ENCODE measurements around the gene AP1G1.
A peak's percentile ranks its signal among the peaks of the same experiment; 100 is the strongest.

The AP1G1 gene

DNA sequence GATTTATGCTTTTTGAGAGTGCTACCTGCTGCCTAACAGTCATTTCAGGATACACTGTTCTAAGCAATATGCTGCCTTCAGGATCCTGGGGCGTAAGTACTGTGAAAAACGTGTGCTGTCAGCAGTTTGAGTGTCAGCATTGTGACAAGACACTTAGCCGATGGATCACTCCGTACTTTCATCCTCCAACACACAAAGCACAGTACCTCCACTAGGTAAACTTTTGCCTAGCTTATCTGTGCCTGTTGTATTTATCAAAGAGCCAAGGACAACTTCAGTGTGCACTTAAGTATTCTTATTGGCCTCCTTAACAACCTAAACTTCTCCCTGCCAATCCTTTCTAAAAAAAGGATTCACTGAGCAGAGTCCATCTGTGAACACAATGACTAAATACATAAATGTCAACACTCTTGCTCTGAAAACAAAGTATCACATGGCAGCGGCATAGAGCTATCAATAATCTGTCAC lies 50.3 kb downstream of the AP1G1 start:
- no peak for DNase-seq (ENCODE audit: low read depth in 2 of 2, low spot score in 1 of 2)

DNA sequence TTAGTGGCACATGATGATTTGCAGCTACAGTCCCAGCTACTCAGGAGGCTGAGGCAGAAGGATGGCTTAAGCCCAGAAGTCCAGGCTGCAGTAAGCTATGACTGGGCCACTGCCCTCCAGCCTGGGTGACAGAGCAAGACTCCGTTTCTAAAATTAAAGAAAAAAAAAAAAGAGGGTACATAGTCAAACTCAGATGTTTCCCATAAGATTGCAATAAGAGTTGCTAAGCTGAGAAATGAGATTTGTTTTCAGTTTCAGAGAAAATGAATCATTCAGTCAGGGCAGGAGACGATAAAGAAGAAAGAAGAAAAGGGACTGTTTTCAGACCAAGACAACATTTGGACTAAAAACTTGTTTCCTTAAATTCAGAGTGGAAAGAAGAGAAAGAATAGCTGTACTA lies 54.0 kb downstream of the AP1G1 start:
- no peak for DNase-seq (ENCODE audit: low read depth in 2 of 2, low spot score in 1 of 2)

DNA sequence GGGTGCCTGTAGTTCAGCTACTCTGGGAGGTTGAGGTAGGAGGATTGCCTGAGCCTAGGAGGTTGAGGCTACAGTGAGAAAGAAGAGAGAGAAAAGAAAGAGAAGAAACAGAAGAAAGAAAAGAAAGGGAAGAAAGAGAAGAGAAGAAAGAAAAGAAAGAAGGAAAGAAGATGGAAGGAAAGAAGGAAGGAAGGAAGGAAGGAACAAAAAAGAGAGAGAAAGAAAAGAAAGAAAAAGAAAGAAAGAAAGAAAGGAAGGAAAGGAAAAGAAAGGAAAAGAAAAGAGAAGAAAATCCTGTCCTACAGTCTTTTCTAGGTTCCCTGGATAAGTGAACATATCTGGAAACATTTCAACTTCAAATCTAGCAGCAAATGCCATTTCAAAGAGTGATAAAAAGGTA lies 54.5 kb downstream of the AP1G1 start:
- DNase-seq (ENCODE audit: low read depth in 2 of 2, low spot score in 1 of 2) = no peak

DNA sequence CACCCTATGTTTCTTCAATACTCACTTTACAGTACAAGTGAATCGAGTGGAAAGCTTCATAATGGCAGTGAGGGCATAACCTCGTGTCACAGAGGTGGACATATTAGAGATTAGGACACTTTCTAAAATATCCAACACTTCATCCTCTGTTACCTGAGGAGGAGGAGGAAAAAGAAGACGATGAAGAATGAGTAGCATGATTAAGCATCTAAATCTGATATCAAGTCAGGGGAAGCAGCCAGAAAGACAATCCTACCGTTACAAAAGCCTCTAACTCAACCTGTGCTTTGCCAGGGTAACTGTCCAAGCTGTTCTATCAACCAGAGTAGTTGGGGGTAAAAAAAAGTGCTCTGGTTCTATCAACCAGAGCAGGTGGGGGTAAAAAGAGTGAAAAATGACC lies 60.4 kb downstream of the AP1G1 start:
- no peak for DNase-seq (ENCODE audit: low read depth in 2 of 2, low spot score in 1 of 2)

DNA sequence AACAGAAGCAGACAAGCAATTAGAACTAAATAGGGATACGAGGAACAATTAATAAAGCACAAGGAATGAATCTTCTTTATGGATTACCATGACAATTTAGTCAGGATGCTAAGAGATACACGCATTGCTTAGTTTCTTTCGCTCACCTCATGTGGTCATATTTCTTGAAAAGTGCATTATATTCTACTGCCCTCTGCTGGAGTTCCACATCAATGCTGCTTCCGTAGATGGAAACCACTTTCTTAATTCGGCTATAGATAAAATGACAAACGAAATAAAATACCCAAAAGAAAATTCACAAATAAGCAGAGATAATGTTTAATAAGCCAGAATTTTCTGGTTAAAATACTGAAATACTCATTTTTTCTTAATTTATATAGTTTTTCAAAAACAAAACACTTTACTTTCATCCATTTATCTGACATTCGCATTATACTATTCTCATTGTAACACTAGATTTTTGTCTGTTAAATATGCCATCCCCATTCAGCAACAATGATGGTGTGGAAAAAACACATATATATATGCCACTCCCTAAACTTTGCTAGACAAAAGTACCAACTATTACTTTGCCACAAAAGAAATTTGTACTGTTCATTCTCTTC lies 62.1 kb downstream of the AP1G1 start:
- no peak for DNase-seq (ENCODE audit: low read depth in 2 of 2, low spot score in 1 of 2)

DNA sequence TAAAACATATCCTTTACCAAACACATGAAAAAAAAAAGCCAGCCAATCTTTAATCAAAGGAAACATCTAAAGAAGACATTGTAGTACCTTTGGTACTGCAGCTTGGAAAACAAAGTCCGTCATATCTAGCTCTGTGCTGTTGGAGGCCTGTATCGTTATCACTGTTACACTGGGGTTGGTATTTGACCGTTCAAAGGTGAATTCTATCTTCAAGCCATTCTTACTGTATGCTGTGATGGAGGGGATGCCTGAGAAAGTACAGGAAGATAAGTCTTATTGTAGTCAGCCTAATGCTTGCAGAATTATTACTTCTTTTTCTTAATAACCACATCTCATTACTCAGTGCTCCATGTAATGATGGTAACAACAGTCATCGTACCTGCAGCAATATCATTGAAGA lies 69.8 kb downstream of the AP1G1 start:
- DNase-seq (ENCODE audit: low read depth in 2 of 2, low spot score in 1 of 2) = no peak

DNA sequence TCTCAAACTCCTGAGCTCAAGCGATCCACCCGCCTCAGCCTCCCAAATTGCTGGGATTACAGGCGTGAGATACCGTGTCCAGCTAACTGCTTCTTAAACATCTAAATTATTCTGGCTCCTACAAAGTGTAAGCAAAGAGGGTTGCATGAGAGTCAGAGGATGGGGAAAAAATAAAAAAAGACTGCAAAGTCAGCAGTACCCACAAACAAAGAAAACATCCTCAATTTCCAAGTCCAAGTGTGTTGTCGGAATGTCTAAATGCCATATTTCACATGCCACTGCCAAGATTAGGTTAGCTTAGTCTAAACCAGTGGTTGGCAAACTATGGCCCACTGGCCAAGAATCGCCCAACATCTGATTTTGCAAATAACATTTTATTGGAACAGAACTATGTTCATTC lies 71.1 kb downstream of the AP1G1 start:
- DNase-seq (ENCODE audit: low read depth in 2 of 2, low spot score in 1 of 2) = no peak

DNA sequence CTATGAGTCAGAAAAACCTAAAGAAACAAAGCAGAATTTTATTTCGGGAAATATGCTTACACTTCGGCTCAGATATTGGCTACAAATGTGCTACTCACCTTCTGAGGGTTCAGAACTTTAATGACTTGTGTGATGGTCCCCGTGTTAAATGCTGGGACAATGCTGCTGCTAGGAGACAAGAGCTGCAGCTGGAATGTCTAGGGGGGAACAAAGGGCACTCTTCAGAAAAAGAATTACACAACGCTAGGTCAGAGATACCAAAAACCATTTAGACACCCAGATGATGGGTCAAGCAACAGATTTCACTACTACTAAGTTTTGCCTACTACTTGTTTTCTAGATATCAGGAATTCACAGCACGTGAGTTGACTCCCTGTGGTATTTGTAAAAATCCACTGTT lies 74.1 kb downstream of the AP1G1 start:
- no peak for DNase-seq (ENCODE audit: low read depth in 2 of 2, low spot score in 1 of 2)

DNA sequence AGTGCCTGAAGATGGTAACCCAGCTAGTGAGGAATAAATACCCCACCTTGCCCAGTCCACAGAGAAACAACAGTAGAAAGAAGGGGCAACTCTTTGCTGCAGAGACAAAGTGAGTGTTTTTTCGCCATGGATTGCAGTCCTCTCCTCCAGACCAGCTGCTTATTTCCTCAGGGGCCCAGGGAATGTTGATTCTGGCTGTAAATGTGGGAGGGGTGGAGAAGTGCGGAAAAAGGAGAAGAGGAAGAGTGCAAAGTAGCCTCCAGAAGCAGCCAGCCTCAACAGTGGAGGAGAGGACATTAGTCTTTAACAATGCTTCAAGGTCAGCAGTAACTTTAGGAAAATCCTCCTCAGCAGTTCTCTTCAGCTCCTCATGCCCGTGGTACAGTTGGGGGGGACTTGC lies 76.0 kb downstream of the AP1G1 start:
- DNase-seq (ENCODE audit: low read depth in 2 of 2, low spot score in 1 of 2) = no peak

DNA sequence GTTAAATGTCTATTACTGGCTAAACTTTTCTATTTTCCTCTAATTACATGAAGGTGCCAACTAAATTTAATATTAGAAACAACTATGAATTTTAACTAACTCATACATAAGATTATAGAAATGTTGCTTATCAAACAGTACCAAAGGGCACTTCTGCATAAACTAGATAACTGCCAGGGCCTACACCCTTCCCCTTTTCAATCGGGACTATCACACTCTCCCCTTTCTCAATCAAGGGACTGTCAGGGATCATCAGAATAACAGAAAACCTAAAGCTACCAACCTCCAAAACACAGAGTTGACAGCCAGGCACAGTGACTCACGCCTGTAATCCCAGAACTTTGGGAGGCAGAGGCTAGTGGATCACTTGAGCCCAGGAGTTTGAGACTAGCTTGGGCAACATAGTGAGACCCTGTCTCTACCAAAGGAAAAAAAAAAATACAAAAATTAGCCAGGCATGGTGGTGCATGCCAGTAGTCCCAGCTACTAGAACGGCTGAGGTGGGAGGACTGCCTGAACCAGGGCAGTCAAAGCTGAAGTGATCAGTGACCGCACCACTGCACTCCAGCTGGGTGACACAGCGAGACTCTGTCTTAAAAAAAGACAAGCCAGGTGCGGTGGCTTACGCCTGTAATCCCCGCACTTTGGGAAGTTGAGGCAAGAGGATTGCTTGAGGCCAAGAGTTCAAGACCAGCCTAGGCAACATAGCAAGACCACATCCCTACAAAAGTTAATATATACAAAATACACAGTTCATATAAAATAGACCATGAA lies 80.9 kb downstream of the AP1G1 start:
- DNase-seq (ENCODE audit: low read depth in 2 of 2, low spot score in 1 of 2) = no peak

DNA sequence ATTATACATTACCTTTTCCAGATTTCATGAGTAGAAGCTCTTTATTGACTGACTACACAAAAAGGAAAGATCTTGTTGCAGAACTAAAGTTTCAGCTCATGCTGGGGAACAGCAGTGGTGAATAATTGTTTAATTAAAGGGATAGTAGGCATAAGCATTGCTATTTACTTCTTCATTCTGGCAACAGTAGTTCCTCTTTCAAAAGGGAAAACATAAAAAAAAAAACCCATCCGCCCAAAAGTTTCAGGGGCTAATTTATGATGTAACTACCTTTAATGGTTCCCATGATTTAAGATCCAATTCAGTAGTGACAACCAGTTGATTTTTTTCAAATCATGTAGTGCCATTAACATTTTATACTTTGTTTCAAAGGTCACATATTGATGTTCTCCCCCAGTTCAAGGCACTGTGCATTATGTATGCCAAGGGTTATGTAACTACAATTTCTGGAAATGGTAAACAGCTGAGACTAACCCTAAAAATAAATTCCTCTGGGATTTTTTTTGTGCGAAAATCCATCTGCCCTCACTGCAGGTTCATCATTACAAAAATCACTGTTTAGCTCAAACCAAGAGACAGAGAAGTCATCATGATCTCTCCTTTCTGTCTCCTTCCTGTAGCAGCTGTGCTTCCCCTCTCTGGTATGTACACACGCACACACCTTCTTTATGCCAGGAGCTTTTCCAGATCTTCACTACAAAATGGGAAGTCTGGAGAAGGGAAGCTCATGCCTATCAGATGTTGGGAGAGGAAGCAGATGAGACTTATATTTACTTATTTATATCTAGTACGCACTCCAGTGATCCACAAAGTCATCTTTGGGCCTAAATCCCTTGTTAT lies 81.9 kb downstream of the AP1G1 start:
- DNase-seq (ENCODE audit: low read depth in 2 of 2, low spot score in 1 of 2) = no peak

DNA sequence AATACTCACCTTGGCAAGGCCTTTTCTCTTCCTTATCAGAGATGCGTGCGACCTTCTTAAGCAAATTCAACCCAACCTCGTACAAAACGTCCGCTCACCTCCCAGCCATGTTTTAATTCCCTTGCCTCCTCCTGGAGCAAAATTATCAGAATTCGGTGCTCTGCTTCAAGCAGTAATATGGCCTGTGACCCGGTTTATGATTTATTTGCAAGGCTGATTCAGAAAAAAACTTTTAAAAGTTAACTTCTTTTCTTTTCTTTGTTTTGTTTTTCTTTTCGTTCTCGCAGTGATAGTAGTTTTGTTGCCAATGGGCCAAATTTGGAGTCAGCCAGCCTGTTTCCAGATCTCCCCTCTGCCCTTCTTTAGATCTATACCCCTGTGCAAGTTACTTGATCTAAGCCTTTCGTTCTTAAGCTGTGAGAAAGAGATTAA lies 84.3 kb downstream of the AP1G1 start, which contains the start of gene PHLPP2:
Gene PHLPP2 (minus strand): TSS at position 382 of the 432 bp plus-strand sequence. CDS start 9,906 bp downstream, outside the sequence.
- no peak for DNase-seq (ENCODE audit: low read depth in 2 of 2, low spot score in 1 of 2)

DNA sequence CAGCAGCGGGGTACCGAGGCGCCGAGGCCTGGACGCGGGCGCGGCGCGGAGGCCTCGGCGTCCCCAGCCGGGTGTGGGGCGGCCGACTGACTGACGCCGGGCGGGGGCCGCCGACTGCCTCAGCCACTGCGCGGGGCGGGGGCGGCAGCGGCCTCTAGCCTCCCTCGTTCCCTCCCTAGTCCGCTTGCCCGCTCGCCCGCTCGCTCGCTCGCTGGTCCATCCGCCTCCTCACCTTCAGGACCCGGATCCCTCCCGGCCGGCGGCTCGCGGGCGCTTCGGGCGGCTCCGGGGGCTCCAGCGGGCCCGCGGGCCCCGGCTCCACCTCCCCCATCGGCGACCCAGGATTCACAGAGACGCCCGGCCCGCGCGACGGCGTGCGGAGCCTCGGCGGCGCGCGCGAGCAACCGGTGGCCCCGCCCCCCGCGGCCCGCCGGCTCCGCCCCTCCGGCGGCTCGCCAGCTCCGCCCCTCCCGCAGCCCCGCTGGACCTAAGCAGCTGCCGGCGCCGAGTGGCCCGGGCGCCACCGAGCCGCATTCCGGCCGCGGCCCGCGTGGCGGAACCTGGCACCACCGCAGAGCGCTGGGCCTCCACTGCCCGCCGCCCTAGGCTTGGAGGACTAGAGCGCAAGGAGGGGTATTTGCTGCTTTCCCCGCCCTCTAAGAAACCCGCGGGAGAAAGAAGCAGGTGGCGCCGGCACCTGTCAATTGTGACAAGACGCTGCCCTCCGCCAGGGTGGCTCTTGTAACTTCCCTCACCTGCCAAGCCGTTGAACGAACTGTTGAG lies 84.9 kb downstream of the AP1G1 start:
- DNase-seq (ENCODE audit: low read depth in 2 of 2, low spot score in 1 of 2) = peak; percentile 38 to 61

DNA sequence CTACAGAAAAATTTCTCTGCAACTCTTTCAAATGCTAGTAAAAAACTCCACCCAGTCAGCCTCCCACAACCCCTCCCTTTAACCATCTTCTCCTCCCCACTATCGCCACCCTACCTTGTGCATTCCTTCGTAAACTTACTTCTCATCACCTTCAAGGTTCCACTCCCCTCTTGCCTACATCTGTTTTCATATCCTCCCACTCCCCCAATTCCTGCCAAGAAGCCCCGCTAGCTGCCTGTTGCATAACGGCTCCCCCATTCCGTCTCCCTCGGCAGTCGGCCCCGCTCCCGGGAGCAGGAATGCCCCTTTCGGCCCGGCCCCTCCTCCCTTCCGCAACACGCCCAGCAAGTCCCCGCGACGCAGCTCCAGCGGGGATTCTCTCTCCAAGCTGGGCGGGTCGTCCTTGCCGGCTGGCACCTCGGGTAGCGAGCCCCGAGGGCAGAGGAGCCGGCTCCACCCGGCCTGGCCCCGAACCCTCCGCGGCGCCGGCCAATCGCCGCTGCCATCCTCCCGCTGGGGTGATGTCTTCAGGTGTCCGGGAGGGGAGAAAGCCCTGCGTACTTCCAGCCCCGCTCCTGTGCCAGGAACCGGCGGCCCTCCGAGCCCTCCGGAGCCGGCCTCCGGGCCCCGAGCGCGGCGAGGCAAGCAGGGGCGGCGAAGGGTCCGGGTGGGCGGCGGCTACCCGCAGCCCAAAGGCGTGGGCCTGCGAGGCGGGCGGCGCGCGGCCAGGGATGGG lies 85.7 kb downstream of the AP1G1 start:
- DNase-seq (ENCODE audit: low read depth in 2 of 2, low spot score in 1 of 2) = peak in 1 of 2 donors; percentile 30

DNA sequence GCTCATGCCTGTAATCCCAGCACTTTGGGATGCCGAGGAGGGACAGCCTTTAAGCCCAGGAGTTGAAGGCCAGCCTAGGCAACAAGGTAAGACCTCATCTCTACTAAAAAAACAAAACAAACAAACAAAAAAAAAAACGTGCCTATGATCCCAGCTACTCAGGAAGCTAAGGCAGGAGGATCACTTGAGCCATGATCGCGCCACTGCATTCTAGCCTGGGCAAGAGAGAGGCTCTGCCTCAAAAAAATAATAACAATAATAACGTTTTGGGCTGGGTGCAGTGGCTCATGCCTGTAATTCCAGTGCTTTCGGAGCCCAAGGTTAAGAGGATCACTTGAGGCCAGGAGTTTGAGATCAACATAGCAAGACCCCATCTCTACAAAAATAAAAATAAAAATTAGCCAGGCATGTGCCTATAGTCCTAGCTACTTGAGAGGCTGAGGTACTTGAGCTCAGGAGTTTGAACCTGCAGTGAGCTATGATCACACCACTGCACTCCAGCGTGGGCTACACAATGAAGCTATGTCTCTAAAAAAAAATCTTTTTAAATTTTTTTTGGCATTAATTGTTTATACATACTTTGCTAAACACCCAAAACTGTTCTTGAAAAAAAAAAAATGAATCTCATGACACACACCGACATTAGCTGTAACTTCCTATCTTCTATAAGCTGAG lies 87.4 kb downstream of the AP1G1 start:
- DNase-seq (ENCODE audit: low read depth in 2 of 2, low spot score in 1 of 2) = no peak

DNA sequence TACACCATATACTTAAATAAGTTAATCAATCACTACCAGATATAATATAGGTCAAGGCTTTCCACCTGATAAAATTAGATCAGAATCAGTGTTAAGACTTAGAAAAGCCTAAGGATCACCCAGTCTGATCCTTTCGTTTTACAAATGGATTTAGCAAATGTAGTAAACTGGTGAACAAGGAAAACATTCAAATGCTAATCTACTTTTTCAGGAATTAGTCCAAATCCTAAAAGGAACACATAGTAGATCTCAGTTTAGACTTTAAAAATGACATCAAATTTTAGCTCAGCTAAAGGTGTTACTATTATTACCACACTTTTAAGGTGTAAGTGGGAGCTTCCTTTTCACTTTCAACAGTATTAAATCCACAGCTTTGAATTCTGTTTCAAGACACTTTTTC lies 96.1 kb downstream of the AP1G1 start:
- DNase-seq (ENCODE audit: low read depth in 2 of 2, low spot score in 1 of 2) = no peak

DNA sequence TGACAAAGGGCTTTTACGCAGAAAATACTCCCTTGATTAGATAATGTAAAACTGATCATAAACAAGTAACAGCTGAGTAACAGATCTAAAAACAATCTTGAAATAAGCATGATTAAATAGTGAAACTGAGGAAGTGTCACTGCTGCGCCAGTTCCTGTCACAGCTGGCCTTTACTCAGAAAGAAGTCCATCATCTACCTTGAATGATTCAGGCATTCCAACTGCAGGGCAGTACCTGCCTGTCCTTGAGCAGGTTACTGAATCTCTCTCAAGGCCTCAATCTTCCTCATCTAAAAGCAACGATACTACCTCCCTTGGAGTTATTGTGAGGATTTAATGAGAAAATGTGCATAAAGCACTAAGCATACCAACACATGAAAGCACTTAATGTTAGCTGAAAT lies 96.8 kb downstream of the AP1G1 start:
- no peak for DNase-seq (ENCODE audit: low read depth in 2 of 2, low spot score in 1 of 2)

DNA sequence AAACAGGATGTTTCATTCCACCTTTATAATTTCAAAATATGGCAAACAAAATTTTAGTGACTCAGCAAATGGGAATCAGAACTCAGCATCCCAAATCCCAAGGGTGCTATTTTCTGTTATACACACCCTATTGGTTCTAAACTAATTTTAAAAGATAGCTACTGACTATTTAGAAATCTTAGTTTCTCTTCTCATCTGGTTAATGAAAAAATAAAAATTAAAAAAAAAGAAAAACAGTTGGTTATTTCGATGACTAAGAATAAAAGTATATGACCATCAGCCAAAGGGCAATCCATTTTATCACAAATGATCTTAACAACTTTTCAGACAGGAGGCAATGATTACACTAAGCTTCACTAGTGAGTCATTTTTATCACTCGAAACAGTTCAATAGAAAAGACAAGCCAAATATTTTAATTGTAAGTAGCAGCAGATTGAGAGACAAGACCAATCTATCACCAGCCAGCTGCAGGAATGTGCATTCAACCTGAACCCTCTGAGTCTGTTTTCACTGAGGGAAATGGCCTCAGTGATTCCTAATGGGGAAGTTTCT lies 99.3 kb downstream of the AP1G1 start:
- DNase-seq (ENCODE audit: low read depth in 2 of 2, low spot score in 1 of 2) = no peak

DNA sequence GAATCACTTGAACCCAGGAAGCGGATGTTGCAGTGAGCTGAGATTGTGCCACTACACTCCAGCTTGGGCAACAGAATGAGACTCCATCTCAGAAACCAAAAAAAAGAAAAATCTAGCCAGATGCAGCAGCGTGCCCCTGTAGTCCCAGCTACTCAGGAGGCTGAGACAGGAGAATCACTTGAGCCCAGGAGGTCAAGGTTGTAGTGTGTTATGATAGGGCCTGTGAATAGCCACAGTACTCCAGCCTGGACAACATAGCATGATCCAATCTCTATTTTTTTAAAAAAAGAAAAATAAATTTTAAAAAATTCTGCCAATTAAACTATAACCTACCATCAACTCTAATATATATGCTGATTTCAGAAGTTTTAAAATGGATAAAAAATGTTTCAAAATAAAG lies 99.9 kb downstream of the AP1G1 start:
- DNase-seq (ENCODE audit: low read depth in 2 of 2, low spot score in 1 of 2) = no peak

DNA sequence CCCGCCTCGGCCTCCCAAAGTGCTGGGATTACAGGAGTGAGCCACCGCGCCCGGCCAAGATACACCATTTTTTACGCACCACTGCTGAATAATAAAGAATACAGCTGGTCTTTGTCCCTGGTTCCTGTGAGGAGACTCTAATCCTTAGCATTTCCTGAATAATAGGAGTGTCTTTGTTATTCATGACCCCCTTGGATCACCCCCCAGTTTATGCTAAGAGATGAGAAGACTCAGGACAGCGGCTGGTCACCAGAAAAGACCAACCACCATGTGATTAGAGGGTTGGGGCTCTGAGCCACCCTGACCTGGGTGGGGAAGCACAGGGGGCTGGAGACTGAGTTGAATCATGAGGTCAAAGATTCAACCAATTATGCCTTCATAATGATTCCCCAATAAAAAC lies 101.4 kb downstream of the AP1G1 start:
- no peak for DNase-seq (ENCODE audit: low read depth in 2 of 2, low spot score in 1 of 2)
